Stimulated activated CD8-positive, alpha-beta memory T cell treated with anti-CD3 and anti-CD28 coated beads, Interleukin-4, amount 100 ng/mL, for 24 hours (primary cell): ENCODE measurements around the gene RYR2.
"Not testable (repeated sequence)": the region's sequence is repeated elsewhere in the genome, so short reads cannot be mapped to it uniquely, and the experiment has no call there.

Source experiments
- DNase-seq: peaks from one replicate; pipeline ENCODE4 v3.0.0-alpha.2; 2020; ENCODE audit warnings: low read depth

The RYR2 gene

GRCh38 chr1:237261198-237261597, 219.2 kb downstream of the RYR2 start:
- DNase-seq = no peak

- DNase-seq = no peak
Observed at GRCh38 chr1:237267743-237268142, 225.8 kb downstream of the RYR2 start.

GRCh38 chr1:237269938-237270337, 228.0 kb downstream of the RYR2 start:
- DNase-seq = no peak

- DNase-seq = no peak
Observed at GRCh38 chr1:237270353-237270752, 228.4 kb downstream of the RYR2 start.

- DNase-seq = not testable (repeated sequence)
Observed at GRCh38 chr1:237277994-237278393, 236.0 kb downstream of the RYR2 start.

GRCh38 chr1:237279629-237280028, 237.6 kb downstream of the RYR2 start:
- no peak for DNase-seq

- DNase-seq = no peak
Observed at GRCh38 chr1:237281481-237281880, 239.5 kb downstream of the RYR2 start.

- no peak for DNase-seq
Observed at GRCh38 chr1:237282208-237282783, 240.3 kb downstream of the RYR2 start.

GRCh38 chr1:237287876-237288521, 246.0 kb downstream of the RYR2 start:
- no peak for DNase-seq

GRCh38 chr1:237293804-237294203, 251.8 kb downstream of the RYR2 start:
- no peak for DNase-seq

- DNase-seq = no peak
Observed at GRCh38 chr1:237296861-237297260, 254.9 kb downstream of the RYR2 start.

- DNase-seq = no peak
Observed at GRCh38 chr1:237300642-237301041, 258.7 kb downstream of the RYR2 start.

GRCh38 chr1:237303929-237304328, 261.9 kb downstream of the RYR2 start:
- DNase-seq = no peak

- no peak for DNase-seq
Observed at GRCh38 chr1:237306726-237307125, 264.7 kb downstream of the RYR2 start.

GRCh38 chr1:237309595-237310118, 267.7 kb downstream of the RYR2 start:
- DNase-seq = no peak

- DNase-seq = no peak
Observed at GRCh38 chr1:237316352-237316751, 274.4 kb downstream of the RYR2 start.

GRCh38 chr1:237318748-237319147, 276.8 kb downstream of the RYR2 start:
- no peak for DNase-seq

- DNase-seq = no peak
Observed at GRCh38 chr1:237320890-237321289, 278.9 kb downstream of the RYR2 start.

- no peak for DNase-seq
Observed at GRCh38 chr1:237324226-237324625, 282.2 kb downstream of the RYR2 start.

GRCh38 chr1:237327061-237327460, 285.1 kb downstream of the RYR2 start:
- DNase-seq = no peak

GRCh38 chr1:237340892-237341291, 298.9 kb downstream of the RYR2 start:
- DNase-seq = no peak

- no peak for DNase-seq
Observed at GRCh38 chr1:237341391-237341790, 299.4 kb downstream of the RYR2 start.

- DNase-seq = no peak
Observed at GRCh38 chr1:237342730-237343129, 300.7 kb downstream of the RYR2 start.

GRCh38 chr1:237352747-237353146, 310.8 kb downstream of the RYR2 start:
- DNase-seq = no peak
